ENCODE measurements around the gene CDNF.
"Not testable (repeated sequence)": the region's sequence is repeated elsewhere in the genome, so short reads cannot be mapped to it uniquely, and the experiment has no call there.

CDNF gene

DNA sequence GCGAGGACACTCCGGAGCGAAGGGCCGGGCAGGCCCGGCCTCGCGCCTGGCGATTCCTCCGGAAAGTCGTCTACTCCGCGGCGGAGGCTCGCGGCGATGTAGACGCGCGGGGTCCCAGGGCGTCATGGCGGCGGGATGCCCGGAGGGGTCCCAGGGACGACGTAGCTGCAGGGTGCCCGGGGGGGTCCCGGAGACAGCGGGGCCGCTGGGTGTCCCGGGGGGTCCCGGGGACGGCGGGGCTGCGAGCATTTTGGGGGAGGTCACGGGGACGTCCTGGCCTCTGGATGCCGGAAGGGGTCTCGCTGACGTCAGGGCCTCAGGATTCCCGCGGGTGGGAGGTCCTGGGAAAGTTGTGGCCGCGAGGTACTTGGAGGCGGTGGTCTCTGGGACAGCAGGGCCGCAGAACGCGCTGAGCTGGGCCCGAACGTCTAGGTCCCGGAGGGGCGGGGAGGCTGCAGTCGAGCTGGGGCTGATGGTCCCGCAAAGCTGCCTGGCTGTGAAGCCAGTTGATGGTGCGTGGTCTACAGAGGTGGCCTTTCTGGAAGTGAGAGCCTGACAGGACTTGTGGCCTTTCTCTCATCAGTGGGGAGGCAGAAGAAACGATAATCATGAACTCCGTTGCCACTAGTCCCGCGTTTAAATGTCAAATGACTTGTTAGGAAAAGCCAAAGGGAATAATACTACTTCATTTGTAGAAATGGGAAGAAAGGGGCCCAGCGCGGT is 906 bp upstream of the CDNF start:
- peak; percentile 76 for DNase-seq (ENCODE audit: low spot score)

DNA sequence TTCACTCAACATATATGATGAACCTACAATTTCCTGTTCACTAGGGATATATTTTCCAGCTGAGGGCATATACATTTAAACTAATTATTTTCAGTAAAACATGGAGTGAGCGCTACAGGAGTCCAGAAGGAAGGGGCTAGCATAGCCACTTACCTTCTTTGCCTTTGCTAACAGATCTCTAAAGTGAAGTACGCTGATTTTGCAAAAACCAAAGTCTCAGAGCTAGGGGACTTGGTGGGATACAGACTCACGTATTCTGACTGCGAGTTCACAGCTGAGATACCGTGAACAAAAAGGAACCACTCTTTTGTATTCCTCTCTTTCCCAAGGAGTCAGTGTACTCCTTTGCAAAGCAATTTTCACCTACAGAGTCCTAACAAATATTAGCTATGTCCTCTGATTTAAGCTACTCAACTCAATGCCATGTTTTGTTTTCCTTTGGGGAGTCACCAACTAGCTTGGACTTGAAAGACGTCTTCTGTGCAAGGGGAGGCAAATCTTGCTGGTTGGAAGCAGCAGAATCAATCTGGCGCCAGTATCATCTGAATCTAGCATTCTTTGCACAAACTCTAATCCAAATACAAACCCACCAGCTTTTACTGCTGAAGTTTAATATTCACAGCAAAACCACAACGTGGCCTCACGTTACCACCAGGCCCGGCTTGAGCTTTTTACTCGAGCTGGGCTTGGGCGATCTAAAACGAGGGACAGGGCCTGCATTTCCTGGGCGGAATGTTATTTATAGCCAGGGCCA is 657 bp downstream of the CDNF start:
- DNase-seq (ENCODE audit: low spot score), result no peak

DNA sequence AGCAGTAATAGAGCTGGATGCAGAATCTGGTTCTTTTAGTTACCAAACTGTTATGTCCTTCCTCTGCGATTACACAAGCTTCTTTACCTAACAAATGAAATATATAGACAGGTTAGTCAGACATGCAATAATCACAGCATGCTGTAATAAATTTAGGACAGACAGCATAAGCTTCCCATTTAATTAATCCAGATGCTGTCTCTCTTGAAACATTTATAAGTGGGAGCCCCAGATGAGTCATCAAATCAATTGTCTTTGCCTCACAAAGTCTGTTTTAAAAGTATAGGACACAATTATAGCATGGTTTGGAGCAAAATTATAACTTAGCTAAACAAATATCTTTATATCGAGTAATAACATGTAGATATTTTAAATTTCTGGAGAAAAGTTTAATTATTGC is 1.6 kb downstream of the CDNF start:
- no peak for DNase-seq (ENCODE audit: low spot score)

DNA sequence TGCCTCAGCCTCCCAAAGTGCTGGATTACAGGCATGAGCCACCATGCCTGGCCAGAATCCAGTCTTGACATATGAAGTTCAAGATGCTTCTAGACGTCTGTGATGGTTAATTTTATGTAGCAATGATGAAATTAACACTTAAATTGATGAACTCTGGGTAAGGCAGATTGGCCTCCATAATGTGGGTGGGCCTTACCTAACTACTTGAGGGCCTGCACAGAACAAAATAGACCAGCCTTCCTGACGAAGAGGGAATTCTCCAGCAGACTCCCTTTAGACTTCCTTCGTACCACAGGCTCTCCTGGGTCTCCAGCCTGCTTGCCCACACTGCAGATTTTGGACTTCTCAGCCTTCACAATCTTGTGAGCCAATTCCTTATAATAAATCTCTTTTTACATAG is 4.7 kb downstream of the CDNF start:
- DNase-seq (ENCODE audit: low spot score), result no peak

DNA sequence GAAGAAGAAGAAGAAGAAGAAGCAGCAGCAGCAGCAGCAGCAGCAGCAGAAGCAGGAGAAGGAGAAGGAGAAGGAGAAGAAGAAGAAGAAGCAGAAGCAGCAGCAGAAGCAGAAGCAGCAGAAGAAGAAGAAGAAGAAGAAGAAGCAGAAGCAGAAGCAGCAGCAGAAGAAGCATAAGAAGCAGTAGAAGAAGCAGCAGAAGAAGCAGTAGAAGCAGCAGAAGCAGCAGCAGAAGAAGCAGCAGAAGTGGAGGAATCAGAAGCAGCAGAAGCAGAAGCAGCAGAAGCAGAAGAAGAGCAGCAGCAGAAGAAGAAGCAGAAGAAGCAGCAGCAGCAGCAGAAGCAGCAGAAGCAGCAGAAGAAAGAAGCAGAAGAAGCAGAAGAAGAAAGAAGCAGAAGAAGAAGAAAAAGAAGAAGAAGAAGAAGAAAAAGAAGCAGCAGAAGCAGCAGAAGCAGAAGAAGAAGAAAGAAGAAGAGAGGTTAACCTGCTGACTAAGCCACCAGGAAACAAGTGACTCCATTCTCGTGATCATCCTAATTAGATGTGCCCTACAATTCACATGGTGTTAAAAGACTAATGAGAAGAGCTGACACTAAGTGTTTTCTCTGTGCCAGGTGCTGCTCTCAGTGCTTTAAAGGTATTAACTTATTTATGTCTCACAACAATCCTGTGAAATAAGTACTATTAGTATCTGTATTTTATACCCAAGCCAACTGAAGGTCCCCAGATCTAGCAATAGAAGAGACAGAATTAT is 11.6 kb downstream of the CDNF start:
- no peak for DNase-seq (ENCODE audit: low spot score)

DNA sequence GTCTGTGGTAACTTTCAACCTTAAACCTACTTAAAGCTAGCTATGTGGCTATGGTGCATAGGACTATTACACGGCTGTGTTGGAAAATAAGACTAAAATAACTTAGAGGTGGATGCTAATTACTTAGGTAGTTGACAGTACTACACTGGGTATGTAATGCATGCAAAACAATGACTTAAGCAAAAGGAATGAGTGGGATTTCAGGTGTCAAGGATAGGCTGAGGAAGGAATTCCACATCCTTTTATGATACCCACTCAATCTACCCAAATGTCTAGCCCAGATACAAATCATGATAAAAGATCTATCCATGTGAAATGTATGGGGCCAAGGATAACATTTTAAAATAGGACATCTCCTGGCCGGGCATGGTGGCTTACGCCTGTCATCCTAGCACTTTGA is 13.9 kb downstream of the CDNF start:
- no peak for DNase-seq (ENCODE audit: low spot score)

DNA sequence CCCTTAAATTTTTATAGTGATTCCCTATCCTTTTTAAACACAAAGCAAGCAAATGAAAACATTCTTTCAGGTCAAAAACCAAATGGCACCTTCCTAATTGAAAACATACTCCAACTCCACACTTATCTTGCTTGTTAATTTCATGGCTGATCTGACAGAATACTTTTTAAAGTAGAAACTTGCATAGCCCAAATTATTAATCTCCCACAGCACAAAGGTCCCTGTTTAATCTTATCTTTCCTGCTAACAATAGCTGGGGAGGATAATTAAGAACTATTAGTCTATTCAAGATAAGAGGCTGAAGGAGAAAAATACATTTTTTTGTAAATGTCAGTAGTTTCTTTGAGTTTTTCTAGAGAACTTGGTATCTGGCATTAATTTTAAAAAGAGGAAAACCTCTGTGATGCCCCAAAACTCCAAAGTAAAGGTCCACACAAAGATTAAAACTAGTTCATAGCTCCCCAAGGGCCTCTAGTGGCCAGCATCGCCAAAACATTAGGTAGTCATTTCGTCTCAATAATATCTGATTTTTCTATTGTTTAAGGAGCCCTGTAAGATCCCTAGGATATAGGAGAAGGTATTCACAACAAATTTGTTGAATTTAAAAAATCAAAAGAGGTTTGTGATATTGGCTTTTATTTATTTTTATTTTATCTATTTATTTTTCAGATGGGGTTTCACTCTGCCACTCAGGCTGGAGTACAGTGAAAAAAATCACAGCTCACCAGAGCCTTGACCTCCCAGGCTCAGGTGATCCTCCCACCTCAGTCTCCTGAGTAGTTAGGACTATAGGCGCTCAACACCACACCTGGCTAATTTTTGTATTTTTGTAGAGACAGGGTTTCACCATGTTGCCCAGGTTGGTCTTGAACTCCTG is 14.7 kb downstream of the CDNF start:
- peak; percentile 49 for DNase-seq (ENCODE audit: low spot score)

DNA sequence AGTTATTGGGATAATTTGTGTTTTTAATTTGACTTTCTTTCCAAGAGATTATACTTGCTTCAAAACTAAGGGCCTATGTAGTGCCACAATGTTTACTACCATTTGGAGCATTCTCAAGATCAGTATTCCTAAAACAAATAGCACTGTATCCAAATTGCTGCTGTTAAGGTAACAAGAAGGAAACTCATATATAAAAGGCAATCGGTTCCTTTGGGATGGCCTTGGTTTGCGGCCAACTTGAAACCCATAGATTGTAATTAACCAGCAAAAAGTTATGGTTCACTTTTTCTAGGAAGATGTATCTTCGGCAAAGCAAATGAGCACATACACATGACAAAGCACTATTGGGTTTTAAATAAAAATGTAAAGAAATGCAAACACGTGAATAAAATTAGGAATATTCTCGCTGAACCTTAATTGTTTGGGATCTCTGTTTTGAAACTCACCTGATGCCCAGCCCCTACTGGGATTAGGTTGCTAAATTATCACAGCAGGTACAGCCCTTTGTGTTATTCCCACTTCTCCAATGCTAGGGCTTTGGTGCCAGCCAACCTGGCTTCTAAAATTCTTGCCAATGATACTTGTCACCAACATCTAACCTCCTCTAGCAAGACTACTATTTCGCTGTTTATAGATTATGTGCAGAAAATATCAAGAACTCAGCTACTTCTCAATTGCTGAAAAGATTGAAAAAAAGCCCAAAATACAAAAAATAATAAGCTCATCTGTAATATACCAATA is 16.0 kb downstream of the CDNF start:
- DNase-seq (ENCODE audit: low spot score), result no peak

DNA sequence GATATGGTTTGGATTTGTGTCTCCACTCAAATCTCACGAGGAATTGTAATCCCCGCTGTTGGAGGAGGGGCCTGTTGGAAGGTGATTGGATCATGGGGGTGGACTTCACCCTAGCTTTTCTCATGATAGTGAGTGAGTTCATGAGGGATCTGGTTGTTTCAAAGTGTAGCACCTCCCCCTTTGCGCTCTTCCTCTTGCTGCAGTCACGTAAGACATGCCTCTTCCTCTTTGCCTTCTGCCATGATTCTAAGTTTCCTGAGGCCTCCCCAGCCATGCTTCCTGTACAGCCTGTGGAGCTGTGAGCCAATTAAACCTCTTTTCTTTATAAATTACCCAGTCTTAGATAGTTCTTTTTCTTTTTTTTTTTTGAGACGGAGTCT is 17.1 kb downstream of the CDNF start:
- no peak for DNase-seq (ENCODE audit: low spot score)

DNA sequence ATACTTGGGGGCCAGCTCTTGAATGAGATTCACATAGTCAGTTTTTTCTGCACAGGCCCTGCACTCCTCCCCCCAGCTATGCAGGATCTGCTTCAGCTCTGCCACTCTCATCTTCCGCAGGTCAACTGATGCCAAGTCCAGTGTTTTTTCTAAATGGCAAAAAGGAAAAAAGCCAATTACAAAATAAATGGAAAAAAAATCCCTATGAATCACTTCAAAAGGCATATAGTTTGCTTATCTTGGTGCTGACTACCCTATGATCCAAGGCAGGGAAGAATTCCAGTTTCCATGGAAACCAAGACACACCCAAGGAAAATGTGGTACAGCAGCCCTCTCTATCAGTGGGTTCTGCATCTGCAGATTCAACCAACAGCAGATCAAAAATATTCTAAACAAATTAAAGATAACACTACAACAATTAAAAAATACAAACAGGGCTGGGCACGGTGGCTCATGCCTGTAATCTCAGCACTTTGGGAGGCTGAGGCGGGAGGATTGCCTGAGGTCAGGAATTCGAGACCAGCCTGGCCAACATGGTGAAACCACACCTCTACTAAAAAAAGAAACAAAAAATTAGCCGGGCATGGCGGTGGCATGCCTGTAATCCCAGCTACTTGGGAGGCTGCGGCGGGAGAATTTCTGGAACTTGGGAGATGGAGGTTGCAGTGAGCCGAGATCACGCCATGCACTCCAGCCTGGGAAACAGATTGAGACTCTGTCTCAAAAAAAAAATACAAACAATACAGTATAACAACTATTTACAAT is 17.6 kb downstream of the CDNF start:
- DNase-seq (ENCODE audit: low spot score), result no peak

DNA sequence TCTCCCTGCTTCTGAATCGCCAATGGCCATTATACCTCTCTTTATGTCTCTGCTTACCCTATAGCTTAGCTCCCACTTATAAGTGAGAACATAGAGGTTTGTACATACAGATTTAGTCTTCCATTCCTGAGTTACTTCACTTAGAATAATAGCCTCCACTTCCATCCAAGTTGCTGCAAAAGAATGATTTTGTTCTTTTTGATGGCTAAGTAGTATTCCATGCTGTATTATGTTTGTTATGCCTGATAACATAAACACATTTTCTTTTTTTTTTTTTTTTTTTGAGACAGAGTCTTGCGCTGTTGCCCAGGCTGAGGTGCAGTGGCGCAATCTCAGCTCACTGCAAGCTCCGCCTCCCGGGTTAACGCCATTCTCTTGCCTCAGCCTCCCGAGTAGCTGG is 21.1 kb downstream of the CDNF start:
- DNase-seq (ENCODE audit: low spot score), result not testable (repeated sequence)

DNA sequence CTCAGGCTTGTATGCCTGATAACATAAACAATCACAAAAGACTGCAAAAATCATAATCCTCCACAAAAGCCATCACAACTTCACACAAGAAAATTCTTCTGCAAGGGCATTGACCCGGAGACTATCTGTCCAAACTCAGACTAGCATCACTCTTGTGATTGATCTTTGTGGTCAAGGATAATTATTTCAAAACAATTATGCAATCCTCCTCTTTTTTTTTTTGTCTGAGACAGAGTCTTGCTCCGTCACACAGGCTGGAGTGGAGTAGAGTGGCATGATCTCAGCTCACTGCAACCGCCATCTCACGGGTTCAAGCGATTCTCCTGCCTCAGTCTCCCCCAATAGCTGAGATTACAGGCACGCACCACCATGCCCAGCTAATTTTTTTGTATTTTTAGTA is 22.2 kb downstream of the CDNF start:
- no peak for DNase-seq (ENCODE audit: low spot score)

DNA sequence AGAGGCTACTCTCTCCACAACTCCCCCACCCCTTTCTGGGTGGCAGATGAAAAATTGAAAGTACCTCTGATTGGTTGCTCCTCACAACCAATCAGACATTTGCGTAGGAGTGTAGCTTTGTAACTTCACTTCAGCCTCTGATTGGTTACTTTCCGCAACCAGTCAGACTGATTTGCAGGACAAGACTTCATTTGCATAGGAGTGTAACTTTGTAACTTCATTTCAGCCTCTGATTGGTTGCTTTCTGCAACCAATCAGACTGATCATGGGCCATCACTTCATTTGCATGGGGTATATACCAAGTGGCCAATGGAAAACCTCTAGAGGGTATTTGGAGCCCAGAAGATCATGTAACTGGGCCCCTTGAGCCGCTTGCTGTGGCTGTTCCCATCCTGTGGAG is 25.6 kb downstream of the CDNF start:
- DNase-seq (ENCODE audit: low spot score), result peak; percentile 11

DNA sequence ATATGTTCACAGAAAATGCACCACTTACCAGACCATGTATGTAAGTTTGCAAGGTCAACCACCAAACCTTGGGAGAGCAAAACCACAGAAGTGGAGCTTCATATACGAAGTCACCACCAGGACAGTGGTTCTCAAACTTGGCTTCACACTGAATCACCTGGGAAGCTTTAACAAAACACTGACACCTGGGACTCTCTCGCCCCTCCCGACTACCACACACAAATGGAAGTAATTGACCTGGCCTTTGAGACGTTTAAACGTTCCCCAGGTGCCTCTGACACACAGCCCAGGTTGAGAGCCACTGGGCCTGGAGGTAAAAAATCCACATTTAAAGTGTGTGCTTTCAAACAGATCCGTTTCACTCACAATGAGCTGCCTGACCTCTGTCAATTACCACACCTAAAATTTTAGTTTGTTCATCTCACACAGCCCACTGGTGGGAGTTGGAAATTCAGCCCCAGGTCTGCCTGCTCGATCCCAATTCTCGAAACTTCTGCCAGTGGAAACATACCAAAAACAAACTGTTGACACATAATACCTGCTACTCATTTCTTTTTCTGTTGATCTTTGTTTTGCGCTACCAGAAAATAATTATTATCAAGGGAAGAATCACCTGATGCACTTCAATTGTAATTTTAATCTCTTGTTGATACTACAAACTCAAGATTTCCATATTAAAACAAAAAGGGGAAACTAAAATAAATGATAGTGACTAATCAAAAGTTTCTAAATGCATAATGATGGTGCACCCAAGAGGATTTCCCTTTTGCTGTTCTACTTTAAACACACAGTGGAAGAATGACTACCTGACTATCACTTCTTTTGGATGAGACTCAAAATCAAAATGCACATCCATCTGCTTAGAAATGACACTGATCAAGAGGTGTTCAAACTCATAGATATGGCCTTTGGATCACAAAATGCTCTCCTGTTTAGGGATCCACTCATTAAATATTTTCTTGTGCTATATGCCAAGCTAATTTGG is 26.6 kb downstream of the CDNF start:
- DNase-seq (ENCODE audit: low spot score), result no peak

DNA sequence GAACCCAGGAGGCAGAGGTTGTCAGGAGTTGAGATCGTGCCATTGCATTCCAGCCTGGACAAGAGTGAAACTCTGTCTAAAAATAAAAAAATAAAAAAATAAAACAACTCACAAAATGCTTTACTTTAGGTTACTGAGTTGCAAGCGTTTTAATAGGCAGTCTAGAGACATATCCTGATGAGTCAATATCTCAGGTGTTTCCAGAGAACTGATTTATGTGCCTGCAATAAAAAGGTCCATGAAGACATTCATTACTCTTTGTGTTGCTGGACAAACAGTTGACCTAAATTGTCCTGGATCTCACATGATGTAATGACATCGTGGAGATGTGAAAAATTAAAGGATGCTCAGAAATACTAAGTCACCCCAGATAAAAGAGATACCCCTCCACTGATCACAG is 31.5 kb downstream of the CDNF start:
- DNase-seq (ENCODE audit: low spot score), result no peak

DNA sequence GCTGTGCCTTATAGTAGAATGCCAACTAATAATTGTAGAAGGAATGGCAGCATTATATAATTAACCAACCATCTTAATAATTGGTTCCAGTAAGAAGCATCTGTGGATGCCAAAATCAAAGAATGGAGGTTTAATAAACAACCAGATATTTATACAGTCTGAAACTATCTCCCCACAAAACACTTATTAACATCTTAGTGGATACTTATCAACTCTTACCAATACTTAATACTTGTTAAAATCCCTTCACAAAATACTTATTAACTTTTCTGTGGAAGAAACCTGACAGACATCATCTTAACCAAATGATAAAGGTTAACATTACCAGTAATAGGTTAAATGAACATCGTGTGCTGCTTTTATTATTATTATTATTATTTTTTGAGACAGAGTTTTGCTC is 34.0 kb downstream of the CDNF start:
- no peak for DNase-seq (ENCODE audit: low spot score)

DNA sequence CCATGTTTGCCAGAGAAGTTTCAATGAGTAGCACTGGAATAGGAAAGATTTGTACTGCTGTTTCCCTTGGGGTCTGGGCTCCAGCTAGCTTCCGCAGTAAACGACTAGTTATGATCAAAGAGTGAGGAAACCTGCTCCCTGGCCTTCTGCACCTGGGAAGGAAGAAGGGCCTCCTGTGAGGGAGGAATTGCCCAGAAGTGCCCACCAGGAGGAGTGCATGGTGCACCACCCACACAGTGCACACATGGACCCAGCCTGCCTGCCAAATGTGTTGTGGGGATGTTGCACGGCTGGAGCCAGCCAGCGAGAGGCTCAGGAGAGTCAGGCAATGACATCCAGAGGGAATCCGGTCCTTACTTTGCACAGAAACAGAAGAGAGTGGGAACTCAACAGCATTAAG is 36.1 kb downstream of the CDNF start:
- DNase-seq (ENCODE audit: low spot score), result no peak

DNA sequence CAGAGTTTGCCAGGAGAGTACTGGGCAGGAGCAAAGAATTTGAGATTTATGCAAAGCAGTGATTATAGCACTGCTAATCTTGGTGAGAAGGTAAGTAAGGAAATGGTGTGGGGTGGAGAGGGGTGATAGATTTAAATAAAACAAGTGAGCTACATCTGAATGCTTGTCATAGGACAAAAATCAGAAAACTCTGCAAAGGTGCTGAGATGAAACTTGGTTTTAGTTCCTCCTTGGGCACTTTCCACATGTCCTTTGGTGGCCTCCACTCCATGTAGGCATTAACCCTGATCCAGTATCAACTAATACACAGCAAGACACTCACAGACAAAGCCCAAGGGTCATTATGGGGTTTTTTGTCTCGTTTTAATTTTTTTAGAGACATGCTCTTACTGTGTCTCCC is 37.4 kb downstream of the CDNF start:
- DNase-seq (ENCODE audit: low spot score), result no peak

DNA sequence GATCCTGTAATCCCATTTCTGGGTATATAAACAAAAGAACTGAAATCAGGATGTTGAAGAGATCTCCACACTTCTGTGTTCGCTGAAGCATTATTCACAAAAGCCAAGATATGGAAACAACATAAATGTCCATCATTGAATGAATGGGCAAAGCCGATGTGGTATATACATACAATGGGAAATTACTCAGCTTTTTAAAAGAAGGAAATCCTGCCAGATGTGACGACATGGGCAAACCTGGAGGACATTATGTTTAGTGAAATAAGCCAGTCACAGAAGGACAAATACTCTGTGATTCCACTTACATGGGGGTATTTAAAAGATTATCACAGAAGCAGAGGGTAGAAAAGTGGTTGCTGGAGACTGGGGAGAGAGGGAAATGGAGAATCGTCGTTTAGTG is 39.2 kb downstream of the CDNF start:
- DNase-seq (ENCODE audit: low spot score), result no peak

Measured in iPS-NIHi11 (cell line).